Measurements from ENCODE around the gene AGXT. TPM values are rescaled to one million over a fixed set of nuclear protein-coding genes. Genes with fewer than 3 reads are reported as not detected.

AGXT gene
- total RNA-seq, 1 experiment from 2014 or later = 0.36 TPM

- DNase-seq (ENCODE audit: low read depth, low spot score) (no peak), ATAC-seq (peak; percentile 57)
- ChIA-PET POLR2A (no interaction called here), CTCF (no interaction called here)
- Histone ChIP-seq H3K27me3 (ENCODE audit: control insufficient read depth, insufficient read depth, low read length) (no peaks in the 10 kb centered on the region), H3K9me3 (ENCODE audit: control insufficient read depth, insufficient read depth, low read depth, low read length) (no peaks in the 10 kb centered on the region), H3K4me3 (ENCODE audit: low read depth in 2 of 2, low read length in 2 of 2) (0 out of 4 replicates have a peak overlapping the region, but pooled peaks of 1 of the 2 experiments have one; percentile 11), H3K4me1 (ENCODE audit: control insufficient read depth, insufficient read depth, low read length) (peaks cover 62% of the 10 kb centered on the region), H3K27ac (ENCODE audit: low read length) (no peak overlapping the region), H3K36me3 (ENCODE audit: control insufficient read depth, insufficient read depth, low read length) (no peaks in the 10 kb centered on the region)
- BruUV-seq (replicated peaks) = no TSS peak
- in situ Hi-C loops (cut with HindIII; ENCODE audit: low pct_unique_long_range_greater_than_20kb, low sequenced_read_pairs) = no loop called here
- TF ChIP-seq POLR2AphosphoS5 (IDR thresholded peaks at IDR 0.05; ENCODE audit: low read depth, low read length) (no peak), SIN3A (IDR thresholded peaks at IDR 0.05; ENCODE audit: borderline replicate concordance, insufficient read depth, low read depth, low read length) (no peak), TCF7L2 (IDR thresholded peaks at IDR 0.05; ENCODE audit: low read depth, low read length) (no peak), CTCF (IDR thresholded peaks at IDR 0.05) (no peak), REST (IDR thresholded peaks at IDR 0.05; ENCODE audit: insufficient read depth in 1 of 2, low read depth in 2 of 2, low read length in 1 of 2) (no peak)
- intact Hi-C loops (cut with micrococcal nuclease; ENCODE audit: unreplicated experiment) = no loop called here
Observed at GRCh38 chr2:240916571-240917008, 48.0 kb downstream of the AGXT start.

GRCh38 chr2:240917009-240917683, 48.5 kb downstream of the AGXT start:
- Histone ChIP-seq H3K9me3 (ENCODE audit: control insufficient read depth, insufficient read depth, low read depth, low read length) (no peaks in the 10 kb centered on the region), H3K36me3 (ENCODE audit: control insufficient read depth, insufficient read depth, low read length) (no peaks in the 10 kb centered on the region), H3K27me3 (ENCODE audit: control insufficient read depth, insufficient read depth, low read length) (no peaks in the 10 kb centered on the region), H3K27ac (ENCODE audit: low read length) (no peak overlapping the region), H3K4me3 (ENCODE audit: low read depth in 2 of 2, low read length in 2 of 2) (no peak overlapping the region), H3K4me1 (ENCODE audit: control insufficient read depth, insufficient read depth, low read length) (peaks cover 67% of the 10 kb centered on the region)
- DNase-seq (ENCODE audit: low read depth, low spot score) (no peak), ATAC-seq (no peak)
- ChIA-PET CTCF (no interaction called here), POLR2A (no interaction called here)
- in situ Hi-C loops (cut with HindIII; ENCODE audit: low pct_unique_long_range_greater_than_20kb, low sequenced_read_pairs) = no loop called here
- intact Hi-C loops (cut with micrococcal nuclease; ENCODE audit: unreplicated experiment) = no loop called here
- no TSS peak for BruUV-seq (replicated peaks)
- no peak for TF ChIP-seq POLR2AphosphoS5 (IDR thresholded peaks at IDR 0.05; ENCODE audit: low read depth, low read length)
- no peak for TF ChIP-seq SIN3A (IDR thresholded peaks at IDR 0.05; ENCODE audit: borderline replicate concordance, insufficient read depth, low read depth, low read length)
- TF ChIP-seq CTCF (IDR thresholded peaks at IDR 0.05) = no peak
- TF ChIP-seq TCF7L2 (IDR thresholded peaks at IDR 0.05; ENCODE audit: low read depth, low read length) = no peak
- TF ChIP-seq REST (IDR thresholded peaks at IDR 0.05; ENCODE audit: insufficient read depth in 1 of 2, low read depth in 2 of 2, low read length in 1 of 2) = no peak
